Medulla oblongata (tissue), 1 donor: ENCODE results near the gene MRGPRX4.

Source experiments
- DNase-seq: peaks from one replicate; pipeline ENCODE4 v3.0.0-alpha.2; 2015; ENCODE audit errors: extremely low spot score

MRGPRX4 gene

DNA sequence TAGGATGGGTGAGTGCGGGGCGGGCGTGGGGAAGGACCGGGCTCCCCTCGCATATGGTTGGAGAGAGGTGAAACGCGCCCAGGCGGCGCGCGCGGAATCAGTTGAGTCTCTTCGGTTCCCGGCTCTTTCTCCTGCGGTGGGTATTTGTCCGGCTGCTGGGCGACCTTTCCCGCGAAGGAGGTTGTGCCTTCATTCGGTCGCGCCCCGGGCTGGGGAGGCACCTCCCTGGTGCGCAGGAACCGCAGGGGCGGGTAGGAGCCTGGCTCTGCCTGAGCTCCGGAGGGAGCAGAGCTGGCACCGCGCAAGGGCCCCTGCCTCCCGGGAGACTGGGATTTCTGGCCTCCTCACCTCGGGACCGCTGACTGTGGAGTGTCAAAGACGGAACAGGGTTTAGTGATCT, 36.4 kb downstream of the MRGPRX4 start:
- no peak for DNase-seq

DNA sequence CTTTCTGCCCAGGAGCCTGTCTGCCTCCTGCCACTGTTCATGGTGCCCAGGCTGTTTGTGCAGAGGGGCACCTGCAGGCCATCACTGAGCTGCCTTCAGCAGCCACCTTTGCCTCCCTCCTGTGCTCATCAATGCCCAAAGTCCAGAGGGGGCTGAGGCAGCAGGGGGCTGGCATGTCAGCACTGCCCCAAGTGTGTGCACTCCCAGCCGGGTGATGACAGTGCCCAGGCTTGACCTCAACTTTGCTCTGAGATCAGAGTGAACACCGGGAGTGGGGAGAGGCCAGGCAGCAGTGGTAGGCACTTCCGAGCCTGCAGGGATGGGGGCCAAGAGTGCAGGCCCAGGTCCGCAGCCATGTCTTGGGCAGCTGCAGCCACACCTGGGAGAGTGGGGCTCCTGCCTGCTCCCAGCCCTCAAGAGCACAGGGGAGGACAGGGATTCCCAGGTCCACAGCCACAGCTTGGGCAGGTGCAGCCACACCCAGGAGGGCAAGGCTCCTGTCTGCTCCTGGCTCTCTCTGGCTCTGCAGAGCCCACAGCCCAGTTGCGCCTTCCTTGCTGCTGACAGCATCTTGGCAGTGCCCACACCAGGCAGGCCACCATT, 48.7 kb downstream of the MRGPRX4 start:
- DNase-seq = no peak

DNA sequence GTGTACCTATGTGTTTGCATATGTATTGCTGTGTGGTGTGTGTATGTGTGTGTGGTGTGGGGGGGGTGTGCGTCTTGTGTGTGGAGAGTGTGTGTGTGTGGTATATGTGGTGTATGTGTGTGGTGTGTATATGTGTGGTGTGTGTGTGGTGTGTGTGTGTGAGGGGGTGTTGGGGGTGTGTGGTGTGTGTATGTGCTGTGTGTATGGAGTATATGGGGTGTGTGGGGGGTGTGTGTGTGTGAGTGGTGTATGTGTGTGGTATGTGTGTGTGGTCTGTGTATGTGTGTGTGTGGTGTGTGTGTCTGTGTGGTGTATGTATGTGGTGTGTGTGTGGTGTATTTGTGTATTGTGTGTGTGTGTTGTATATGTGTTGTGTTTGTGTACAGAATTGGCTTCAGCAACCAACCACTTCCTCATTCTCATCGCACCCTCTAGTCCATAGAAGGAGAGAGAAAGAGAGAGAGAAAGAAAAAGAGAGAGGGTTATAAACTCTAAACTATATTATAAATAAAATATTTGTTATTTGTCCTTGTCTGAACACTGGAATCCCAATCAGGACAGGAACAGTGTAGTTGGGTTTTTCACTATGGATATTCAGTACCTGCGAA, 50.3 kb downstream of the MRGPRX4 start:
- no peak for DNase-seq
